Loucy (cell line): ENCODE data around the gene SAMD4A.

Experiments
- EZH2phosphoT487 ChIP-seq: fragments of 200-600 bp; IDR thresholded peaks from 2 replicates; pipeline ENCODE4 v1.6.1; 2018; ENCODE audit warnings: antibody characterized with exemption, mild to moderate bottlenecking, moderate library complexity, borderline replicate concordance
- TF ChIP-seq, protein P1 (sequence below): fragments of 200-600 bp; sonication (generic); conservative IDR thresholded peaks from 2 replicates; pipeline ENCODE4 v1.5.1; 2014; ENCODE audit warnings: mild to moderate bottlenecking, antibody characterized with exemption, low read length

DNA sequence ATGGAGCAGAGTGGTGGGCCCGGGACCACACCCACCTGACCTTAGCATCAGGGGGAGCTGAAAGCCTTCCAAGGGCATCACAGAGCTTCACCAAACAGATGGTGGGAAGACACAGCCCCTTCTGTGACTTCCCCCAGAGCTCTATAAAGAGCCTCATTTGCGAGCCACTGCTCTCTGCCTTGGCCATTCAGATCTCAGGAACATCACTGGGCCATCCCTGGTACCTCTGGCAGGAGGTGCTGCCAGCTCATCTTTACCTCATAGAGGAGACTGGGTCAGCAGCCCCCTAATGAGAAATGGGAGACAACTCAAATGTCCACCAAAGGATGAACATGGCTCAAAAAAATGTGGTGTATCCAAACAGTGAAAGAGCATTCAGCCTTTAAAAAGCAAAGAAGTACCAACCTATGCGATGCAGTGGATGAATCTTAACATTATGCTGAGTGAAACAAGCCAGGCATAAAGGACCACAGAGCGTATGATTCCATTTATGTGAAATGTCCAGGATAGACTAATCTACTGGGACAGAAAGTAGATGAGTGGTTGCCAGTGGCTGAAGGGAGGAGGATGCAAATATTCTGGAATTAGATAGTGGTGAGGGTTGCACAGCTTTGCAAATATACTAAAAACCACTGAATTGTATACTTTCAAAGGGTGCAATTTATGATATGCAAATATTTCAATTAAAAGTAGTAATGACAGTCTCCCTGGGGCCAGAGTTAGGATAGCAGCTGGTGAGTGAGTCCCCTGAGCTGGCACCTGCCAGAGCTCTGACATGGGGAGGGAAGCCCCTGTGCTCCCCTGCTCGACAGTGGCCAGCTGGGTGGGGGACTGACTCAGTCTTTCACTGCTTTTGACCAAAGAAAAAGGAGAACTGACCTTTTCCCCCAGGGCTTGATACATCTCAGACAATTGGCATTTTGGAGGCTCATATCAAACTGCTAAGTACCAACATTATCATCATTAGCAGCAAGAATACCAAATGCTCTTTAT, 219.1 kb downstream of the SAMD4A start:
- TF ChIP-seq, protein P1, sequence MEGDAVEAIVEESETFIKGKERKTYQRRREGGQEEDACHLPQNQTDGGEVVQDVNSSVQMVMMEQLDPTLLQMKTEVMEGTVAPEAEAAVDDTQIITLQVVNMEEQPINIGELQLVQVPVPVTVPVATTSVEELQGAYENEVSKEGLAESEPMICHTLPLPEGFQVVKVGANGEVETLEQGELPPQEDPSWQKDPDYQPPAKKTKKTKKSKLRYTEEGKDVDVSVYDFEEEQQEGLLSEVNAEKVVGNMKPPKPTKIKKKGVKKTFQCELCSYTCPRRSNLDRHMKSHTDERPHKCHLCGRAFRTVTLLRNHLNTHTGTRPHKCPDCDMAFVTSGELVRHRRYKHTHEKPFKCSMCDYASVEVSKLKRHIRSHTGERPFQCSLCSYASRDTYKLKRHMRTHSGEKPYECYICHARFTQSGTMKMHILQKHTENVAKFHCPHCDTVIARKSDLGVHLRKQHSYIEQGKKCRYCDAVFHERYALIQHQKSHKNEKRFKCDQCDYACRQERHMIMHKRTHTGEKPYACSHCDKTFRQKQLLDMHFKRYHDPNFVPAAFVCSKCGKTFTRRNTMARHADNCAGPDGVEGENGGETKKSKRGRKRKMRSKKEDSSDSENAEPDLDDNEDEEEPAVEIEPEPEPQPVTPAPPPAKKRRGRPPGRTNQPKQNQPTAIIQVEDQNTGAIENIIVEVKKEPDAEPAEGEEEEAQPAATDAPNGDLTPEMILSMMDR, result no peak
- TF ChIP-seq EZH2phosphoT487, result no peak
